ENCODE data around the gene MYMK. TPM values are rescaled to one million over a fixed set of nuclear protein-coding genes. Genes with fewer than 3 reads are reported as not detected.

Gene MYMK
- total RNA-seq, 1 donor from 2014 or later: not detected

- TF ChIP-seq, protein P1, sequence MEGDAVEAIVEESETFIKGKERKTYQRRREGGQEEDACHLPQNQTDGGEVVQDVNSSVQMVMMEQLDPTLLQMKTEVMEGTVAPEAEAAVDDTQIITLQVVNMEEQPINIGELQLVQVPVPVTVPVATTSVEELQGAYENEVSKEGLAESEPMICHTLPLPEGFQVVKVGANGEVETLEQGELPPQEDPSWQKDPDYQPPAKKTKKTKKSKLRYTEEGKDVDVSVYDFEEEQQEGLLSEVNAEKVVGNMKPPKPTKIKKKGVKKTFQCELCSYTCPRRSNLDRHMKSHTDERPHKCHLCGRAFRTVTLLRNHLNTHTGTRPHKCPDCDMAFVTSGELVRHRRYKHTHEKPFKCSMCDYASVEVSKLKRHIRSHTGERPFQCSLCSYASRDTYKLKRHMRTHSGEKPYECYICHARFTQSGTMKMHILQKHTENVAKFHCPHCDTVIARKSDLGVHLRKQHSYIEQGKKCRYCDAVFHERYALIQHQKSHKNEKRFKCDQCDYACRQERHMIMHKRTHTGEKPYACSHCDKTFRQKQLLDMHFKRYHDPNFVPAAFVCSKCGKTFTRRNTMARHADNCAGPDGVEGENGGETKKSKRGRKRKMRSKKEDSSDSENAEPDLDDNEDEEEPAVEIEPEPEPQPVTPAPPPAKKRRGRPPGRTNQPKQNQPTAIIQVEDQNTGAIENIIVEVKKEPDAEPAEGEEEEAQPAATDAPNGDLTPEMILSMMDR (IDR thresholded peaks at IDR 0.05): no peak
- ATAC-seq (no peak), DNase-seq (no peak)
- Histone ChIP-seq H3K4me3 (no peak overlapping the region), H3K27ac (no peak overlapping the region), H3K4me1 (peaks cover 10% of the 10 kb centered on the region), H3K27me3 (ENCODE audit: low read depth) (no peaks in the 10 kb centered on the region), H3K36me3 (peaks cover 53% of the 10 kb centered on the region), H3K9me3 (no peaks in the 10 kb centered on the region)
- intact Hi-C loops (cut with DNase I): no loop called here
Measured at GRCh38 chr9:133471551-133472276, 53.0 kb downstream of the MYMK start.

DNA sequence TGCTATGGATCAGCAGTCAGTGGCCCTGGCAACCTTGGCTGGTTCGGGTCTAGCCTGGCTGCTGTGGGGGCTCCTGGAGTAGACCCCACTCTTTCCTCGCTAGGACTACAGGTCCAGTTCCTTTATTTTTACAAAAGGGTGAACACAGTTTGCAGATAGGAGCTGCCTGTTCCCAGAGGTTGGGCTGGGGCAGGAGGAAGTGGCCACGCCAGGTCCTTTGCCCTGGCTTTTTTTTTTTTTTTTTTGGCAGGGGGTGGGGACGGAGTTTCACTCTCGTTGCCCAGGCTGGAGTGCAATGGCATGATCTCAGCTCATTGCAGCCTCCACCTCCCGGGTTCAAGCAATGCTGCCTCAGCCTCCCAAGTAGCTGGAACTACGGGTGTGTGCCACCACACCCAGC lies 53.8 kb downstream of the MYMK start:
- H3K27ac ChIP-seq: no peak overlapping the region
- TF ChIP-seq, protein P1 (IDR thresholded peaks at IDR 0.05): no peak
- no peak overlapping the region for H3K4me3 ChIP-seq
- intact Hi-C loops (cut with DNase I): no loop called here
- ATAC-seq (peak in 1 of 2 donors; percentile 2), DNase-seq (no peak)
- H3K9me3 ChIP-seq: no peaks in the 10 kb centered on the region
- peaks cover 53% of the 10 kb centered on the region for H3K36me3 ChIP-seq
- no peaks in the 10 kb centered on the region for H3K27me3 ChIP-seq (ENCODE audit: low read depth)
- H3K4me1 ChIP-seq: peaks cover 3% of the 10 kb centered on the region

DNA sequence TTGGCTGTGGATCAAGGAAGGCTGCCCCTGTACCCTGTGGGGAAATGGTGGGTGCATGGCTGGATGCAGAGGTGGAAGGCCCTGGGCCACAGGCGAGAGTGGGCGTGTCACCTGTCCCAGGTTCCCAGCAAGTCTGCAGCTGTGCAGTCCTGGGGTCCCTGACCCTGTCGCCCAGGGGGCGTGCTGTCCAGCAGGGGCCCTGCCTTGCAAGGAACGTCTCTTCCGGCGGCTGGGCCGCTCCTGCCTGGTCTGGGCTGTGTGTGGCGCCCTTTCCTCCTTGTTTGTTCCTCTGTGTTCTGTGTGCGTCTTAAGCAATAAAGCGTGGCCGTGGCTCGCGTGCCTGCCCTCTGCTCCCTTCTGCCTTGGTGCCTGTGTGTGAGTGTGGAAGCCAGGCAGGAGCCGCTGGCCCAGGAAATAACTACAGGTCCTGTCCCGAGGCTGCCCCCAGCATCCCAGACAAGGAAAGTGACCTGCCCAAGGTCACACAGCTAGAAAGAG lies 54.3 kb downstream of the MYMK start:
- Histone ChIP-seq H3K4me1 (no peaks in the 10 kb centered on the region), H3K36me3 (peaks cover 57% of the 10 kb centered on the region), H3K4me3 (no peak overlapping the region), H3K27ac (no peak overlapping the region), H3K9me3 (no peaks in the 10 kb centered on the region), H3K27me3 (ENCODE audit: low read depth) (no peaks in the 10 kb centered on the region)
- intact Hi-C loops (cut with DNase I): no loop called here
- TF ChIP-seq, protein P1 (IDR thresholded peaks at IDR 0.05): no peak
- ATAC-seq: peak; percentile 37 to 46
- DNase-seq: peak; percentile 72

GRCh38 chr9:133468777-133469421 lies 55.9 kb downstream of the MYMK start:
- peaks cover 10% of the 10 kb centered on the region for H3K4me1 ChIP-seq
- no peak overlapping the region for H3K4me3 ChIP-seq
- no peaks in the 10 kb centered on the region for H3K27me3 ChIP-seq (ENCODE audit: low read depth)
- no peak for DNase-seq
- H3K9me3 ChIP-seq: no peaks in the 10 kb centered on the region
- intact Hi-C loops (cut with DNase I): no loop called here
- TF ChIP-seq, protein P1 (IDR thresholded peaks at IDR 0.05): no peak
- ATAC-seq: no peak
- no peak overlapping the region for H3K27ac ChIP-seq
- peaks cover 55% of the 10 kb centered on the region for H3K36me3 ChIP-seq

DNA sequence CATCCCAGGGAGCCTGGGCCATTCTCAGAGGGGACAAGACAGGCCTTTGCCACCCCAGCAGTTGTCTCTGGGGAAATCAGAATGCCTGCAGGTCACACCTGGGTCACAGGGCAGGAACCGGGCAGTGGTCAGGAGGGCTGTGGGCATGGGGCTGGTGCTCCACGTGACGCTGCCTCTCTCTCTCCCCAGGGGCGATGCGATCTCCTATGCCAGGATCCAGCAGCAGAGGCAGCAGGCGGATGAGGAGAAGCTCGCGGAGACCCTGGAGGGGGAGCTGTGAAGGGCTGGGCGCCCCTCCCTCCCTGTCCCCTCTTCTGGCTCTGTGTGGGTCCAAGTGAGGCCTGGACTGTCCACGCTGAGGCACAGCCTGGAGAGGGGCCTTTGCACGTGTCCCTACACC lies 56.4 kb downstream of the MYMK start:
- no peak for DNase-seq
- no peak overlapping the region for H3K4me3 ChIP-seq
- TF ChIP-seq, protein P1 (IDR thresholded peaks at IDR 0.05): no peak
- no peak overlapping the region for H3K27ac ChIP-seq
- no peak for ATAC-seq
- peaks cover 49% of the 10 kb centered on the region for H3K36me3 ChIP-seq
- no peaks in the 10 kb centered on the region for H3K9me3 ChIP-seq
- H3K27me3 ChIP-seq (ENCODE audit: low read depth): no peaks in the 10 kb centered on the region
- peaks cover 16% of the 10 kb centered on the region for H3K4me1 ChIP-seq
- intact Hi-C loops (cut with DNase I): no loop called here

Data from lower lobe of right lung (tissue), 2 donors.